Measurements from ENCODE around the gene SLC9A9.

- TF ChIP-seq CTCF (IDR thresholded peaks at IDR 0.05) = no peak
- no peak for TF ChIP-seq POLR2A (IDR thresholded peaks at IDR 0.05)
These were observed 458.9 kb downstream of the SLC9A9 start for GRCh38 chr3:143389388-143389787.

All from thyroid gland (tissue), 4 donors.